IMR-90 (cell line): ENCODE results near the gene FBXW2. TPM values are rescaled to one million over a fixed set of nuclear protein-coding genes. Genes with fewer than 3 reads are reported as not detected.

Experiments used
- ATAC-seq: fragments of 200-7000 bp; cut with Tn5 transposase; 2 replicates; pipeline ENCODE4 v1.9.1; 2020; ENCODE audit warnings: low read depth, mild to moderate bottlenecking, moderate library complexity
- BruUV-seq: library from RNA; stranded (reverse); fragments of 400-500 nt; replicated peaks from 2 replicates; lab custom pipeline; 2021; lab: Mats Ljungman, UMichigan
- CTCF ChIA-PET: fragments of 300-600 bp; formaldehyde crosslinking; extraction: SDS; loops from one replicate; lab custom pipeline; 2021; ENCODE audit warnings: antibody characterized with exemption; lab: Yijun Ruan, JAX
- POLR2A ChIA-PET: fragments of 300-600 bp; sonication (Branson Sonifier 250); formaldehyde crosslinking; loops from one replicate; lab custom pipeline; 2022; ENCODE audit warnings: antibody characterized with exemption; ENCODE audit not compliant: unreplicated experiment; lab: Charles Lee
- DNase-seq: peaks from one replicate; pipeline ENCODE4 v3.0.0; 2013
- H2AFZ ChIP-seq: replicated peaks from 2 replicates; pipeline ENCODE3; 2013; ENCODE audit warnings: low read length, mild to moderate bottlenecking; ENCODE audit not compliant: poor library complexity
- H2AK5ac ChIP-seq: 2 replicates; pipeline ENCODE4 v1.6.1; 2013; ENCODE audit warnings: low read depth, low read length, inconsistent platforms
- H2AK9ac ChIP-seq: replicated peaks from 2 replicates; pipeline ENCODE3; 2013; ENCODE audit warnings: mild to moderate bottlenecking, low read depth, low read length, moderate library complexity; ENCODE audit not compliant: poor library complexity
- H2BK120ac ChIP-seq: 2 replicates; pipeline ENCODE4 v1.6.1; 2013; ENCODE audit warnings: low read depth, low read length, inconsistent platforms
- H2BK15ac ChIP-seq: 3 replicates; pipeline ENCODE4 v1.6.1; 2013; ENCODE audit warnings: low read depth, low read length, inconsistent platforms
- H2BK20ac ChIP-seq: 2 replicates; pipeline ENCODE4 v1.6.1; 2013; ENCODE audit warnings: low read depth, mild to moderate bottlenecking, inconsistent platforms, low read length, moderate library complexity
- H2BK5ac ChIP-seq: 2 replicates; pipeline ENCODE4 v1.6.1; 2013; ENCODE audit warnings: mild to moderate bottlenecking, low read depth, low read length, inconsistent platforms; ENCODE audit not compliant: poor library complexity, severe bottlenecking
- H3K14ac ChIP-seq: replicated peaks from 2 replicates; pipeline ENCODE4 v1.6.1; 2013; ENCODE audit warnings: low read depth, low read length, inconsistent platforms
- H3K18ac ChIP-seq: 2 replicates; pipeline ENCODE4 v1.6.1; 2013; ENCODE audit warnings: low read depth, low read length, control low read depth
- H3K23ac ChIP-seq: 2 replicates; pipeline ENCODE4 v1.6.1; 2013; ENCODE audit warnings: low read depth, low read length, inconsistent platforms
- H3K27ac ChIP-seq: 2 replicates; pipeline ENCODE4 v1.5.1; 2013; ENCODE audit warnings: mild to moderate bottlenecking, control low read depth, low read length; ENCODE audit not compliant: insufficient read depth
- H3K27me3 ChIP-seq: 2 replicates; pipeline ENCODE4 v1.6.1; 2013; ENCODE audit warnings: low read length; ENCODE audit not compliant: control insufficient read depth, insufficient read depth
- H3K36me3 ChIP-seq: 2 replicates; pipeline ENCODE4 v1.6.1; 2013; ENCODE audit warnings: low read length, mixed read lengths; ENCODE audit not compliant: control insufficient read depth, insufficient read depth
- H3K4ac ChIP-seq: 2 replicates; pipeline ENCODE4 v1.6.1; 2013; ENCODE audit warnings: low read depth, low read length, inconsistent platforms
- H3K4me1 ChIP-seq: 2 replicates; pipeline ENCODE4 v1.6.1; 2013; ENCODE audit warnings: low read length, mixed read lengths; ENCODE audit not compliant: control insufficient read depth, insufficient read depth
- H3K4me2 ChIP-seq: 2 replicates; pipeline ENCODE4 v1.6.1; 2013; ENCODE audit warnings: low read depth, mild to moderate bottlenecking, control low read depth, low read length, moderate library complexity
- H3K4me3 ChIP-seq: 2 replicates; pipeline ENCODE4 v1.5.1; 2013; ENCODE audit warnings: low read depth, mild to moderate bottlenecking, control low read depth, low read length, moderate library complexity; ENCODE audit not compliant: insufficient read depth
- H3K56ac ChIP-seq: 2 replicates; pipeline ENCODE4 v1.6.1; 2013; ENCODE audit warnings: low read length, inconsistent platforms; ENCODE audit not compliant: insufficient read depth; ENCODE audit errors: extremely low read depth
- H3K79me1 ChIP-seq, 2 experiments: 2 replicates each; pipeline ENCODE4 v1.6.1; 2013; ENCODE audit warnings: low read length in 2 of 2, inconsistent platforms in 1 of 2, low read depth in 1 of 2
- H3K9ac ChIP-seq: 2 replicates; pipeline ENCODE4 v1.6.1; 2013; ENCODE audit warnings: low read depth, low read length, control low read depth
- H3K9me1 ChIP-seq: 2 replicates; pipeline ENCODE4 v1.6.1; 2013; ENCODE audit warnings: low read length, inconsistent platforms; ENCODE audit not compliant: insufficient read depth
- H3K9me3 ChIP-seq: 2 replicates; pipeline ENCODE4 v1.6.1; 2013; ENCODE audit warnings: low read length; ENCODE audit not compliant: control insufficient read depth, insufficient read depth
- H4K20me1 ChIP-seq: 2 replicates; pipeline ENCODE4 v1.6.1; 2013; ENCODE audit warnings: low read length, inconsistent platforms; ENCODE audit not compliant: insufficient read depth
- H4K5ac ChIP-seq: 2 replicates; pipeline ENCODE4 v1.6.1; 2013; ENCODE audit warnings: mild to moderate bottlenecking, low read depth, low read length, control low read depth
- H4K8ac ChIP-seq, 2 experiments: 2 replicates each; pipeline ENCODE4 v1.6.1; 2013; ENCODE audit warnings: low read depth in 2 of 2, low read length in 2 of 2, control low read depth in 1 of 2, inconsistent platforms in 1 of 2
- H4K91ac ChIP-seq: 2 replicates; pipeline ENCODE4 v1.6.1; 2013; ENCODE audit warnings: low read depth, low read length, inconsistent platforms; ENCODE audit not compliant: insufficient read depth
- CEBPB ChIP-seq: IDR thresholded peaks from 2 replicates; pipeline ENCODE4 v1.6.1; 2012; ENCODE audit warnings: low read depth, low read length, improper control_type of control experiment
- CHD1 ChIP-seq: IDR thresholded peaks from 2 replicates; pipeline ENCODE4 v1.6.1; 2012; ENCODE audit warnings: low read depth, low read length, improper control_type of control experiment
- MAFK ChIP-seq: IDR thresholded peaks from 2 replicates; pipeline ENCODE4 v1.6.1; 2012; ENCODE audit warnings: low read depth, low read length, improper control_type of control experiment
- NFE2L2 ChIP-seq: fragments of 150-350 bp; IDR thresholded peaks from 2 replicates; pipeline ENCODE4 v1.6.1; 2016; ENCODE audit warnings: low read depth, mild to moderate bottlenecking, low read length
- RCOR1 ChIP-seq: IDR thresholded peaks from 2 replicates; pipeline ENCODE4 v1.6.1; 2012; ENCODE audit warnings: mild to moderate bottlenecking, low read length, improper control_type of control experiment; ENCODE audit not compliant: insufficient replicate concordance
- WGBS, 2 experiments: methylation state at CpG; one replicate each; pipeline versions ENCODE4 v1.1.5 to v1.1.7; 2013; ENCODE audit warnings: missing lambda C conversion rate in 2 of 2; ENCODE audit not compliant: insufficient read length in 1 of 2; ENCODE audit errors: extremely low coverage in 2 of 2; 5-methylcytosine and 5-hydroxymethylcytosine counted together
- dilution Hi-C: fragments of 300-500 bp; cut with HindIII; formaldehyde crosslinking; loops from one replicate; pipeline ENCODE4 v1.14.3; 2018; ENCODE audit warnings: low sequenced_read_pairs; ENCODE audit not compliant: unreplicated experiment
- in situ Hi-C: fragments of 300-500 bp; cut with MboI; formaldehyde crosslinking; loops from 3 replicates; pipeline ENCODE4 v1.14.3; 2019; ENCODE audit warnings: low sequenced_read_pairs, inconsistent platforms, mixed read lengths
- intact Hi-C: fragments of 100-400 bp; cut with micrococcal nuclease; formaldehyde crosslinking; loops from 2 replicates; pipeline ENCODE4 v1.10.0; 2022
- polyA plus RNA-seq, 3 experiments: library from polyadenylated mRNA; depleted of rRNA; stranded (reverse); fragments of >200 nt; gene quantifications; 2 replicates each; pipeline ENCODE4 v1.2.3, GENCODE V29; 2012; ENCODE audit warnings: low replicate concordance in 1 of 3
- total RNA-seq: library from RNA; depleted of rRNA; stranded (reverse); fragments of >200 nt; gene quantifications from 2 replicates; pipeline ENCODE4 v1.2.3, GENCODE V29; 2012
- TF ChIP-seq, protein P1 (sequence below): conservative IDR thresholded peaks from 2 replicates; pipeline ENCODE4 v1.5.1; 2012; ENCODE audit warnings: mild to moderate bottlenecking, low read depth, low read length, improper control_type of control experiment

FBXW2 gene
- total and polyA plus RNA-seq, 2 of the 4 experiments (the other 2 are of a cell fraction): 27.1 to 43.5 TPM

DNA sequence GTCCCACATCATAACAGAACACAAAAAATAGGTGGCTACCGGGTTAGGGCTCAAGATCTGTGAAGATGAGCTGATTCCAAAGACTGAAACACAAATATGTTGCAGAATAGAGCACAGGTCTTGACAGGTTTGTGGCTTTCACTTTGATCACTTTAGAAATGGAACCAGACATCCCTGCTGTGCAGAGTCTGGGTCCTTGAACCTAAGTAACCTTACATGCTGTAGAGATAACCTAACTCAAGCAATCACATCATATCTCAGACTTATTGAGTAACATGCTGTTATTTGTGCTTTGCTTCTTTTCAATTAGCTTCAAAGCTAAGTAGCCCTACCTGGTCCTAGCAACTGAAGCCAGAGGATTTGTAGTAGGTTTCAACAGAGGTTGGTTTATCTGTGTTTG, 24.3 kb downstream of the FBXW2 start:
- no peak overlapping the region for H4K91ac ChIP-seq
- H2BK15ac ChIP-seq: no peak overlapping the region
- no peaks in the 10 kb centered on the region for H3K27me3 ChIP-seq
- no peaks in the 10 kb centered on the region for H3K4me1 ChIP-seq
- H3K27ac ChIP-seq: no peak overlapping the region
- no peak overlapping the region for H4K5ac ChIP-seq
- dilution Hi-C loops: no loop called here
- no peak overlapping the region for H3K56ac ChIP-seq
- no peaks in the 10 kb centered on the region for H4K20me1 ChIP-seq
- no peak overlapping the region for H2AK9ac ChIP-seq
- peaks cover 23% of the 10 kb centered on the region for H3K36me3 ChIP-seq
- intact Hi-C loops: no loop called here
- in situ Hi-C loops: loop anchor here (25.0 kb wide), 1 partner anchor 618 kb away; no protein-coding TSS in a partner anchor
- ATAC-seq (no peak), DNase-seq (no peak)
- no peak overlapping the region for H2BK5ac ChIP-seq
- TF ChIP-seq, protein P1, sequence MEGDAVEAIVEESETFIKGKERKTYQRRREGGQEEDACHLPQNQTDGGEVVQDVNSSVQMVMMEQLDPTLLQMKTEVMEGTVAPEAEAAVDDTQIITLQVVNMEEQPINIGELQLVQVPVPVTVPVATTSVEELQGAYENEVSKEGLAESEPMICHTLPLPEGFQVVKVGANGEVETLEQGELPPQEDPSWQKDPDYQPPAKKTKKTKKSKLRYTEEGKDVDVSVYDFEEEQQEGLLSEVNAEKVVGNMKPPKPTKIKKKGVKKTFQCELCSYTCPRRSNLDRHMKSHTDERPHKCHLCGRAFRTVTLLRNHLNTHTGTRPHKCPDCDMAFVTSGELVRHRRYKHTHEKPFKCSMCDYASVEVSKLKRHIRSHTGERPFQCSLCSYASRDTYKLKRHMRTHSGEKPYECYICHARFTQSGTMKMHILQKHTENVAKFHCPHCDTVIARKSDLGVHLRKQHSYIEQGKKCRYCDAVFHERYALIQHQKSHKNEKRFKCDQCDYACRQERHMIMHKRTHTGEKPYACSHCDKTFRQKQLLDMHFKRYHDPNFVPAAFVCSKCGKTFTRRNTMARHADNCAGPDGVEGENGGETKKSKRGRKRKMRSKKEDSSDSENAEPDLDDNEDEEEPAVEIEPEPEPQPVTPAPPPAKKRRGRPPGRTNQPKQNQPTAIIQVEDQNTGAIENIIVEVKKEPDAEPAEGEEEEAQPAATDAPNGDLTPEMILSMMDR: no peak
- TF ChIP-seq CEBPB: no peak
- no peak for TF ChIP-seq RCOR1
- no peak for TF ChIP-seq CHD1
- TF ChIP-seq MAFK: no peak
- TF ChIP-seq NFE2L2: no peak
- H3K23ac ChIP-seq: no peak overlapping the region
- peaks cover 15 to 19% of the 10 kb centered on the region in 2 experiments for H3K79me1 ChIP-seq
- H2BK20ac ChIP-seq: no peak overlapping the region
- ChIA-PET CTCF (interaction anchor here (0.7 kb wide), 1 partner anchor 165 kb away, joined by 5 read pairs; no protein-coding TSS in a partner anchor), POLR2A (no interaction called here)
- no peak overlapping the region for H3K14ac ChIP-seq
- H3K4me3 ChIP-seq: no peak overlapping the region
- no TSS peak for BruUV-seq
- H3K9me1 ChIP-seq: no peaks in the 10 kb centered on the region
- no peaks in the 10 kb centered on the region for H3K9me3 ChIP-seq
- no peak overlapping the region for H3K4me2 ChIP-seq
- no peak overlapping the region for H2BK120ac ChIP-seq
- H2AK5ac ChIP-seq: no peak overlapping the region
- H3K18ac ChIP-seq: no peak overlapping the region
- no peak overlapping the region for H3K4ac ChIP-seq
- H2AFZ ChIP-seq: no peak overlapping the region
- H4K8ac ChIP-seq: no peak overlapping the region
- WGBS, 2 experiments: no CpG with 5 or more reads among the region's 1 CpG
- H3K9ac ChIP-seq: no peak overlapping the region
